ENCODE data around the gene KLC1.

Gene KLC1

GRCh38 chr14:103744621-103745395 is 115.8 kb downstream of the KLC1 start:
- no peak for TF ChIP-seq CTCF (IDR thresholded peaks at IDR 0.05)
- no peaks in the 10 kb centered on the region for H3K36me3 ChIP-seq
- H3K4me3 ChIP-seq (ENCODE audit: low read depth in 1 of 2, low read length in 1 of 2) = no peak overlapping the region
- H3K27ac ChIP-seq = no peak overlapping the region
- H3K9me3 ChIP-seq = no peaks in the 10 kb centered on the region
- peaks cover 4 to 9% of the 10 kb centered on the region in 2 experiments for H3K4me1 ChIP-seq (ENCODE audit: control insufficient read depth in 1 of 2, insufficient read depth in 1 of 2, low read depth in 1 of 2, low read length in 1 of 2)
- H3K27me3 ChIP-seq = no peaks in the 10 kb centered on the region

- Histone ChIP-seq H3K27ac (no peak overlapping the region), H3K4me1 (ENCODE audit: control insufficient read depth in 1 of 2, insufficient read depth in 1 of 2, low read depth in 1 of 2, low read length in 1 of 2) (peaks cover 4 to 9% of the 10 kb centered on the region in 2 experiments), H3K27me3 (no peaks in the 10 kb centered on the region), H3K36me3 (no peaks in the 10 kb centered on the region), H3K4me3 (ENCODE audit: low read depth in 1 of 2, low read length in 1 of 2) (no peak overlapping the region), H3K9me3 (no peaks in the 10 kb centered on the region)
- TF ChIP-seq CTCF (IDR thresholded peaks at IDR 0.05) = no peak
Observed at GRCh38 chr14:103745424-103745823, 116.4 kb downstream of the KLC1 start.

DNA sequence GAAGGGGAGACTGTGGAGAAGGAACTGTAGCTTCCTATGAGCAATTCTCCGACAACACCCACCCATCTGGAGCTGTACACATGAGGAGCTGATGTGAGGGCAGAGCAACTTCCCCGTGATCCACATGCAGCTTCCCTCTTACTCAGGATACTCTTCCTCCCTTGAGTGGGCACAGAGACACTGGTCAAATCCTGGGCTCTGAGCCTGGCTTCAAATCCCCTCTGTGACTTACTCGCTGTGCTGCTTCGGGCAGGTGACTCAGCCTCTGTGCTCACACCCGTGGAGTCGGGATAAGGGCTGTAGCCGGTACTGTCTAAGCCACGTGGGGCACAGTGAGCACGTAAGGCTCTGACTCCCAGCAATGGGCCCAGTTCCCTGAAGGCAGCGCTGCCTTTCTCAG is 117.7 kb downstream of the KLC1 start:
- Histone ChIP-seq H3K27me3 (no peaks in the 10 kb centered on the region), H3K27ac (no peak overlapping the region), H3K4me1 (ENCODE audit: control insufficient read depth in 1 of 2, insufficient read depth in 1 of 2, low read depth in 1 of 2, low read length in 1 of 2) (peaks cover 0 to under 1% of the 10 kb centered on the region in 2 experiments), H3K9me3 (no peaks in the 10 kb centered on the region), H3K36me3 (no peaks in the 10 kb centered on the region), H3K4me3 (ENCODE audit: low read depth in 1 of 2, low read length in 1 of 2) (no peak overlapping the region)
- no peak for TF ChIP-seq CTCF (IDR thresholded peaks at IDR 0.05)

GRCh38 chr14:103748534-103748857 is 119.5 kb downstream of the KLC1 start:
- no peak for TF ChIP-seq CTCF (IDR thresholded peaks at IDR 0.05)
- Histone ChIP-seq H3K4me1 (ENCODE audit: control insufficient read depth in 1 of 2, insufficient read depth in 1 of 2, low read depth in 1 of 2, low read length in 1 of 2) (no peaks in the 10 kb centered on the region), H3K27ac (no peak overlapping the region), H3K36me3 (no peaks in the 10 kb centered on the region), H3K9me3 (no peaks in the 10 kb centered on the region), H3K27me3 (no peaks in the 10 kb centered on the region), H3K4me3 (ENCODE audit: low read depth in 1 of 2, low read length in 1 of 2) (no peak overlapping the region)

DNA sequence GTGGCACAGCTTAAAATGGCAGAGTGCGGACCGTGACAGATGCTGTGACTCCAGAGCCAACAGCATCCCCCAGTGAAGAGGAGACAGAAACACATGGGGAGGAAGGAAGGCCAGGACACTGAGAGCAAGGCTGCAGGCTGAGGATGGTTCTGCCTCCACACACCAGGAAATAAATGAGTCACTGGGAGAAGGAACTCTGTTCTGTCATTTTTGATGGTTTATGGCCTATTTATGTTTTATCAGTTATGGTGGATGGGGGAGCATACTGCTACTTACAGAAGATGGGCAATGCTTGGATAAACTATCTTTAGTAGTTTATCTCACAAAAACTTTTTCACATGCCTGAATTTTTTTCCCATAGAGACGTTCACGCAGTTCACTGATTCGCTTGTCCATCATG is 120.4 kb downstream of the KLC1 start:
- no peaks in the 10 kb centered on the region for H3K27me3 ChIP-seq
- H3K9me3 ChIP-seq = no peaks in the 10 kb centered on the region
- TF ChIP-seq CTCF (IDR thresholded peaks at IDR 0.05) = no peak
- H3K4me1 ChIP-seq (ENCODE audit: control insufficient read depth in 1 of 2, insufficient read depth in 1 of 2, low read depth in 1 of 2, low read length in 1 of 2) = no peaks in the 10 kb centered on the region
- H3K27ac ChIP-seq = no peak overlapping the region
- no peaks in the 10 kb centered on the region for H3K36me3 ChIP-seq
- H3K4me3 ChIP-seq (ENCODE audit: low read depth in 1 of 2, low read length in 1 of 2) = no peak overlapping the region

All from neutrophil (primary cell).